NT2/D1 (cell line): ENCODE measurements around the gene KRT12.

Experiments
- YY1 ChIP-seq: IDR thresholded peaks from 2 replicates; pipeline ENCODE4 v1.6.1; 2011; ENCODE audit not compliant: insufficient read length, insufficient read depth
- ZNF274 ChIP-seq: IDR thresholded peaks from 2 replicates; pipeline ENCODE4 v1.6.1; 2011; ENCODE audit warnings: mild to moderate bottlenecking, low read depth, low read length

- no peak for TF ChIP-seq ZNF274
- TF ChIP-seq YY1 = no peak
Measured at GRCh38 chr17:40910441-40910841, 43.4 kb upstream of the KRT12 start.
